NCI-H446 (cell line): Measurements from ENCODE around the gene ZNF627.
A peak's percentile ranks its signal among the peaks of the same experiment; 100 is the strongest.
"Not testable (repeated sequence)": the region's sequence is repeated elsewhere in the genome, so short reads cannot be mapped to it uniquely, and the experiment has no call there.

Experiments
- DNase-seq, 2 experiments: peaks; one replicate each; lab custom pipeline; 2025; lab: John Stamatoyannopoulos, UW

ZNF627 gene

GRCh38 chr19:11597202-11598102, at the start of gene ZNF627:
TSS of gene ZNF627 (plus strand) at chr19:11597483. CDS start at chr19:11597628, 145 bp downstream.
- peak; percentile 98 for DNase-seq

GRCh38 chr19:11547929-11548700, 49.2 kb upstream of the ZNF627 start:
- DNase-seq = no peak

GRCh38 chr19:11549386-11549953, 47.8 kb upstream of the ZNF627 start:
- DNase-seq = no peak

GRCh38 chr19:11550265-11550664, 47.0 kb upstream of the ZNF627 start:
- DNase-seq = no peak

GRCh38 chr19:11551603-11552235, 45.6 kb upstream of the ZNF627 start:
- no peak for DNase-seq

- no peak for DNase-seq
These were observed 44.5 kb upstream of the ZNF627 start for GRCh38 chr19:11552666-11553372.

- no peak for DNase-seq
These were observed 43.1 kb upstream of the ZNF627 start for GRCh38 chr19:11554160-11554559.

- DNase-seq = no peak
These were observed 42.0 kb upstream of the ZNF627 start for GRCh38 chr19:11555246-11555645.

GRCh38 chr19:11556634-11557420, 40.5 kb upstream of the ZNF627 start:
- no peak for DNase-seq

GRCh38 chr19:11558881-11559828, 38.1 kb upstream of the ZNF627 start, which contains the start of gene ELOF1:
TSS of gene ELOF1 (minus strand) at chr19:11559230. CDS start at chr19:11554347, 4,883 bp downstream.
- peak; percentile 98 to 99 for DNase-seq

- DNase-seq = peak; percentile 61 to 85
These were observed 36.8 kb upstream of the ZNF627 start for GRCh38 chr19:11560404-11561051.

- no peak for DNase-seq
These were observed 33.8 kb upstream of the ZNF627 start for GRCh38 chr19:11563532-11563931.

- not testable (repeated sequence) for DNase-seq
These were observed 33.0 kb upstream of the ZNF627 start for GRCh38 chr19:11564082-11564807.

GRCh38 chr19:11565649-11565980, 31.7 kb upstream of the ZNF627 start:
- DNase-seq = not testable (repeated sequence)

- DNase-seq = no peak
These were observed 31.1 kb upstream of the ZNF627 start for GRCh38 chr19:11566164-11566563.

- no peak for DNase-seq
These were observed 27.2 kb upstream of the ZNF627 start for GRCh38 chr19:11570039-11570462.

- not testable (repeated sequence) for DNase-seq
These were observed 23.9 kb upstream of the ZNF627 start for GRCh38 chr19:11573354-11573753.

- DNase-seq = not testable (repeated sequence)
These were observed 23.5 kb upstream of the ZNF627 start for GRCh38 chr19:11573763-11574162.
